C4-2B (cell line): ENCODE results near the gene TOMM70.

Experiments used
- CTCF ChIP-seq: fragments of 450-650 bp; conservative IDR thresholded peaks from 2 replicates; pipeline ENCODE4 v1.5.1; 2017; ENCODE audit warnings: mild to moderate bottlenecking
- ZFX ChIP-seq: fragments of 450-650 bp; IDR thresholded peaks from 2 replicates; pipeline ENCODE4 v1.6.1; 2017

GRCh38 chr3:100329800-100330489 lies 70.9 kb downstream of the TOMM70 start:
- TF ChIP-seq CTCF, result no peak
- TF ChIP-seq ZFX, result no peak
